Choroid plexus epithelial cell (primary cell): ENCODE results near the gene SHC1.

Source experiments
- DNase-seq: peaks from one replicate; pipeline ENCODE4 v3.0.0-alpha.2; 2010; ENCODE audit warnings: low read depth
- H3K4me3 ChIP-seq: 2 replicates; pipeline ENCODE4 v1.5.1; 2011; ENCODE audit warnings: low read depth, mild to moderate bottlenecking, control low read depth, low read length, moderate library complexity
- TF ChIP-seq, protein P1 (sequence below): conservative IDR thresholded peaks from 2 replicates; pipeline ENCODE4 v1.5.1; 2011; ENCODE audit warnings: low read depth, mild to moderate bottlenecking, control low read depth, inconsistent platforms, low read length, moderate library complexity

Gene SHC1

DNA sequence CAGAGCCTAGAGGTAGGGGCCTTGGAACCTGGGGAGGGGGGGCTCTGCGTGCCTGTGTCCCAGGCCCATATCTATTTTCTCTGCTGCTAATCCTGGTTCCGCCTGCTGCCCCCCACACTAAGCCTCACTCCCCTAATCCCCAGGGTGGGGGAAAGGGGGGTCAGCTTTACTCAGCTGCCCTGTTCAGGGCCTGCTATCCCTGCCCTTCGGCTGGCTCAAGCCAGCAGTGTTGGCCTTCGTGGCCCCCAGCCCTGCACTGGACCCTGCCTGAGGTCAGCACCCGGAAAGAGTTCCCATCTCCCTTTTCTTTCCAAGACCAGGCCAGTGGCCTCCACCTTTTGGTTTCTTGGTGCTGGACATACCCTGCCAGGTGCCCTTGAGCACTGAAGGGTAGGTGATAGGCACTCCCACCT is 40.5 kb upstream of the SHC1 start:
- TF ChIP-seq, protein P1, sequence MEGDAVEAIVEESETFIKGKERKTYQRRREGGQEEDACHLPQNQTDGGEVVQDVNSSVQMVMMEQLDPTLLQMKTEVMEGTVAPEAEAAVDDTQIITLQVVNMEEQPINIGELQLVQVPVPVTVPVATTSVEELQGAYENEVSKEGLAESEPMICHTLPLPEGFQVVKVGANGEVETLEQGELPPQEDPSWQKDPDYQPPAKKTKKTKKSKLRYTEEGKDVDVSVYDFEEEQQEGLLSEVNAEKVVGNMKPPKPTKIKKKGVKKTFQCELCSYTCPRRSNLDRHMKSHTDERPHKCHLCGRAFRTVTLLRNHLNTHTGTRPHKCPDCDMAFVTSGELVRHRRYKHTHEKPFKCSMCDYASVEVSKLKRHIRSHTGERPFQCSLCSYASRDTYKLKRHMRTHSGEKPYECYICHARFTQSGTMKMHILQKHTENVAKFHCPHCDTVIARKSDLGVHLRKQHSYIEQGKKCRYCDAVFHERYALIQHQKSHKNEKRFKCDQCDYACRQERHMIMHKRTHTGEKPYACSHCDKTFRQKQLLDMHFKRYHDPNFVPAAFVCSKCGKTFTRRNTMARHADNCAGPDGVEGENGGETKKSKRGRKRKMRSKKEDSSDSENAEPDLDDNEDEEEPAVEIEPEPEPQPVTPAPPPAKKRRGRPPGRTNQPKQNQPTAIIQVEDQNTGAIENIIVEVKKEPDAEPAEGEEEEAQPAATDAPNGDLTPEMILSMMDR: no peak
- DNase-seq: no peak
- no peak overlapping the region for H3K4me3 ChIP-seq

DNA sequence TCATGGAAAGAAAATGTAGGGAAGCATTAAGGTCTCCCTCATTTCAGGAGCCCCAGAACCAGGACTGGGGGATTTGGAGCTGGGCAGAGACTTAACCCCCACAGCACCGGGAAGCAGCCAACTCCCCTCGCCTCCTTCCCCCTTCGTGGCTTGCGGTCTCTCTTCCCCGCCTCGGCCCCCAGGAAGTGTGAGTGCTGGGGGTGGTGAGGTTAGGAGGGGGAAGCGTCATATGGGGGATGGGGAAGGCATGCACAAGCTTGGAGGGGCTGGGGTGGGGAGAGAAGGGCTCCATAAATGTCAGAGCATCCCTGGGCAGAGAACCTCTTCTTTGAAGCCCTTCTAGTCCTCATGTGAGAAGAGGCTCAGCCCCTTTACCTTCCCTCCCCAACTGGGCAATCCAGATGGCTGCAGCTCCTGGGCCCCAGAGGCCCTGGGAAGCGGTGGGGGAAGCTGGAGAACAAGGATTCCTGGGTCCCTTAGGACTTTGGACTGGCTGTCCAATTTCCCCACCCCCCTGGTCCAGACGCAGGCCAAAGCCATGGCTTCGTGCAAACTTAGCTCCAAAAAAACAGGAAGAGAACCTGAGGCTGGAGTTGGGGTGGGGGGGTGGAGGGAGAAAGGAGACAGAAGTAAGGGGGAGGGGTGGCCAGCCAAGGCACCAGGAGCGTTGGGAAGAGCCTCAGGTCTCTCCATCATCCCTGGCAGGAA is 39.8 kb upstream of the SHC1 start:
- no peak overlapping the region for H3K4me3 ChIP-seq
- TF ChIP-seq, protein P1: no peak
- DNase-seq: no peak

DNA sequence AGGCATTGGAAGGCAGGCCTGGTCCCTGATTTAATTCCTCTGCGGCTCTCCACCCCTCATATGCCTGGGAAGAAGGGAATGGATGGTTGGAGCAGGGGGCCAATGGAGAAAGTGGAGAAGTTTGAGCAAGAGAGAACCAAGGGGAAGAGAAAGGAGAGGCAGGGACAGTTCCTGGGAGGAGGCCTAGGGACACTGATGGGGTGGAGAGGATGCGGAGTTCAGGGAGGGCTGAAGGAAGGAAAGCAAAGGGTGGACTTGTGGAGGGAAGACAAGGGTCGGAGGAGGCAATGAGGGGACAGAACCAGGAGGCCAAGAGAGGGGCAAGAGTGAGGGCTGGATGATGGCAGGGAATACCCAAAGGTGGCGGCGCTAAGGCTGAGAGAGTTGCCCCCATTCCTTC is 39.2 kb upstream of the SHC1 start:
- H3K4me3 ChIP-seq: no peak overlapping the region
- DNase-seq: no peak
- TF ChIP-seq, protein P1: no peak

DNA sequence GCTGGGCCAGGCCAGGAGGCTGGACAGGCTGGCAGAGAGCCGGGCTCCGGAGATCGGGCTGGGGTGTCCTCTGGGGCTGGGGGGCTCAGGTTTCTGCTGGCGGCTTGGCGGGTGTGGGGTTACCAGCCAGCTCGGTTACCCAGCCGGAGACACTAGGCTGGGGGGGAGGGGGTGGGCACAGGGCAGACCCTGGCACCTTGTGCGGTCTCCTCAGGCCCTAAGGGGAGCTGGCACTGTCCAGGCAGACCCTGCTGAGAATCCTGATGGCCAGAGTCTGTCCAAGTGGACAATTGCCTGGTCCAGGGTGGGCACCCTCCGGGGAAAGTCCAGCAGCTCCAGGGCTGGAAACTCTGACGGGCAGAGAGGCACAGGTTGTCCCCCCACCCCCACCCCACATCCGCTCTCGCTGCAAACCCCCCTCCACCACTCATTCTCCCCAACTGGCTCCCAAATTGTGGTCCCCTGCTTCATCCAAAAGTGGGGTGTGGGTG is 38.7 kb upstream of the SHC1 start:
- H3K4me3 ChIP-seq: no peak overlapping the region
- no peak for DNase-seq
- TF ChIP-seq, protein P1: no peak

DNA sequence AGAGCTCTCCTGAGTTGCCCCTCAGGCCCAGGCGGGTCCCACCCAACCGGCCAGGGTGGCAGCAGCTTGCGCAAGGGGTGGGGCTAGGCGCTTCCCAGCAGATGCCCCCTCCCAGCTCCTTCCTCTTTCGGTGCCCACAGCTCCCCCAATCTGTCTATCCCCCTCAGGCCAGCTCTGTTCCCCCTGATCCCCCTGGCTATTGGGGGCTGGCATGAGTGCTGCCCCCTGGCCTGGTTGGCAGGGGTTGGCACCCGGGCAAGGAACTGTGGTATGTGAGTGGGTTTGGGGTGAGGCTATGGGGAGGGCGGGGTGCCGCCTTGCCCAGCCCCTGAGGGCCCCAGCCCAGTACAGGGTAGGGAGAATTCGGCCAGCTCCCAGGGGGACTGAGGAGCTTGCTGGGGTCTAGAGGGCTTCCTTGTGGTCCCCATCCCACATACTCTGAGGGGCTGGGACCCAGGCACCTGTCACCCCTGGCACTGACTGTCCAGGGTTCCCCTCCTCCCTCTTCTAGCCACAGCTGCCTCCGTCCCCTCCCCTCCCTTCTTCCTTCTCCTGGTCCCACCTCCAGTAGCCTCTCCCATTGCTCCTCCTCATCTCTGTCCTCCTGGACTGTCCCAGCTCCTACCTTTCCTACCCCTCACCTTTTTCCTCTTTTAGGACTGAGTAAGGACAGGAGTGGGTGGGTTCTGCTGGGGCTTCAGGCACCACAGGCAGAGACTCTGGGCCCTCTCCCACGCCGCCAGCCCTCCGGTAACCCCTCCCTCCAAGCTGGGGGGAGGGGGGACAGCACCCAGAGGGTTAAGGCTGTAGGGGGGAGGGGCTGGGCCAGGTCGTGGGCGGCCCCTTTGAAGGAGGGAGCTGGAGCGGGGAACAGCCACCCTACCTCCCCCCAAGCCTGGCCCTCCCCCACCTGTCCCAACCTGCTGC is 37.7 kb upstream of the SHC1 start:
- TF ChIP-seq, protein P1: no peak
- DNase-seq: no peak
- no peak overlapping the region for H3K4me3 ChIP-seq

DNA sequence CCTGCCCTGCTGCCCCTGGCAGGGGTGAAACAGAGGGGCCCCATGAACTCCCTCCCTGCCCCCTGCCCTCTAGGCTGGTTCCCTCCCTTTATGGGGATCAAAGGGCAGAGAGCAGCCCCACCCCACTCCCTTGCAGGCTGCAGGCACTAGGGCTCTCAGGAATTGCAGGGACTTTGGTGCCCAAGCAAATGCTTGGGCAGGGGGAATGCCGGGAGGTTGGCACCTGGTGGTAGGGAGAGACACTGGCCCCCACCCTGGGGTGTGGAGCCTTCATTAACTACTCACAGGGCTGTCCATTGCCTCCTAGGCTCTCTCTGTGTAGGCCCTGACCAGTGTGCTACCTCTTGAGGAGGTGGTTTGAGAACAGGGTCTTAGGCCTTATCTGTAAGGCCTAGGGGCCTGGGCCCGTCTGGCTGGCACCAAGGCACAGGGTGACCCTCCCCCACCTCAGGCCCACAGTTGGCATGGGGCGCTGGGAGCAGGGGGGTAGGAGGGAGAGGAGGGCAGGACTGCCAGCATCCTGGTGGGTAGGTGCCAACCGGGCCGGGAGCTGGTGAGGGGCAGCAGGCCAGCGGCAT is 36.8 kb upstream of the SHC1 start:
- H3K4me3 ChIP-seq: no peak overlapping the region
- TF ChIP-seq, protein P1: no peak
- no peak for DNase-seq
